Measurements from ENCODE around the gene CYP11A1. TPM values are rescaled to one million over a fixed set of nuclear protein-coding genes. Genes with fewer than 3 reads are reported as not detected.

CYP11A1 gene
- total RNA-seq, 2 experiments from 2014 or later: 0.29 TPM; not detected in 1

GRCh38 chr15:74322558-74323180 lies 44.8 kb downstream of the CYP11A1 start:
- DNase-seq: peak; percentile 70
- no peak overlapping the region for H3K27ac Mint-ChIP-seq
- H3K4me3 Mint-ChIP-seq: no peak overlapping the region
- H3K36me3 Mint-ChIP-seq: no peaks in the 10 kb centered on the region
- CTCF ChIA-PET: interaction anchor here (0.5 to 3.9 kb wide), 21 partner anchors 8 to 1164 kb away, joined by 3 to 32 read pairs (median 4); partner anchors contain the start of gene ISLR2
- intact Hi-C loops (cut with micrococcal nuclease): loop anchor here (2.0 to 5.0 kb wide), 3 partner anchors 194 to 350 kb away; no protein-coding TSS in a partner anchor
- H3K9me3 Mint-ChIP-seq: no peaks in the 10 kb centered on the region
- H3K4me1 Mint-ChIP-seq (ENCODE audit: low read depth): no peaks in the 10 kb centered on the region
- POLR2A ChIA-PET: interaction anchor here (1.0 kb wide), 1 partner anchor 194 kb away, joined by 3 read pairs; no protein-coding TSS in a partner anchor
- H3K27me3 Mint-ChIP-seq: no peaks in the 10 kb centered on the region

- Mint-ChIP-seq H3K4me3 (no peak overlapping the region), H3K9me3 (no peaks in the 10 kb centered on the region), H3K36me3 (no peaks in the 10 kb centered on the region), H3K4me1 (ENCODE audit: low read depth) (peaks cover 2% of the 10 kb centered on the region), H3K27me3 (no peaks in the 10 kb centered on the region), H3K27ac (no peak overlapping the region)
- intact Hi-C loops (cut with micrococcal nuclease): loop anchor here (5.0 kb wide), 1 partner anchor 268 kb away; no protein-coding TSS in a partner anchor
- DNase-seq: peak; percentile 36
- POLR2A ChIA-PET: no interaction called here
- CTCF ChIA-PET: interaction anchor here (0.6 to 3.9 kb wide), 12 partner anchors 10 to 348 kb away, joined by 3 to 32 read pairs (median 4); partner anchors contain the start of gene ISLR2
Observed at GRCh38 chr15:74320352-74321247, 46.8 kb downstream of the CYP11A1 start.

GRCh38 chr15:74319596-74320351 lies 47.7 kb downstream of the CYP11A1 start:
- no peak overlapping the region for H3K27ac Mint-ChIP-seq
- H3K9me3 Mint-ChIP-seq: no peaks in the 10 kb centered on the region
- H3K36me3 Mint-ChIP-seq: no peaks in the 10 kb centered on the region
- DNase-seq: no peak
- no peak overlapping the region for H3K4me3 Mint-ChIP-seq
- no peaks in the 10 kb centered on the region for H3K27me3 Mint-ChIP-seq
- ChIA-PET CTCF (interaction anchor here (0.9 to 3.9 kb wide), 6 partner anchors 11 to 347 kb away, joined by 3 to 19 read pairs (median 6); no protein-coding TSS in a partner anchor), POLR2A (no interaction called here)
- peaks cover 10% of the 10 kb centered on the region for H3K4me1 Mint-ChIP-seq (ENCODE audit: low read depth)
- intact Hi-C loops (cut with micrococcal nuclease): loop anchor here (5.0 kb wide), 1 partner anchor 267 kb away; no protein-coding TSS in a partner anchor

GRCh38 chr15:74319138-74319460 lies 48.3 kb downstream of the CYP11A1 start:
- H3K4me3 Mint-ChIP-seq: no peak overlapping the region
- no peaks in the 10 kb centered on the region for H3K36me3 Mint-ChIP-seq
- H3K27me3 Mint-ChIP-seq: no peaks in the 10 kb centered on the region
- H3K9me3 Mint-ChIP-seq: no peaks in the 10 kb centered on the region
- intact Hi-C loops (cut with micrococcal nuclease): no loop called here
- POLR2A ChIA-PET: no interaction called here
- CTCF ChIA-PET: interaction anchor here (0.9 to 2.3 kb wide), 4 partner anchors 11 to 346 kb away, joined by 3 to 10 read pairs (median 6); no protein-coding TSS in a partner anchor
- no peak overlapping the region for H3K27ac Mint-ChIP-seq
- H3K4me1 Mint-ChIP-seq (ENCODE audit: low read depth): peaks cover 13% of the 10 kb centered on the region
- DNase-seq: no peak

GRCh38 chr15:74318376-74319137 lies 48.9 kb downstream of the CYP11A1 start:
- Mint-ChIP-seq H3K27me3 (no peaks in the 10 kb centered on the region), H3K4me1 (ENCODE audit: low read depth) (peaks cover 13% of the 10 kb centered on the region), H3K27ac (no peak overlapping the region), H3K4me3 (no peak overlapping the region), H3K36me3 (no peaks in the 10 kb centered on the region), H3K9me3 (no peaks in the 10 kb centered on the region)
- CTCF ChIA-PET: interaction anchor here (0.9 to 1.9 kb wide), 3 partner anchors 11 to 264 kb away, joined by 3 to 10 read pairs (median 5); no protein-coding TSS in a partner anchor
- intact Hi-C loops (cut with micrococcal nuclease): no loop called here
- DNase-seq: no peak
- POLR2A ChIA-PET: no interaction called here

GRCh38 chr15:74317820-74318375 lies 49.5 kb downstream of the CYP11A1 start:
- no peaks in the 10 kb centered on the region for H3K36me3 Mint-ChIP-seq
- no peaks in the 10 kb centered on the region for H3K27me3 Mint-ChIP-seq
- no peak for DNase-seq
- H3K4me1 Mint-ChIP-seq (ENCODE audit: low read depth): peaks cover 13% of the 10 kb centered on the region
- H3K9me3 Mint-ChIP-seq: no peaks in the 10 kb centered on the region
- intact Hi-C loops (cut with micrococcal nuclease): no loop called here
- CTCF ChIA-PET: interaction anchor here (1.9 kb wide), 1 partner anchor 10 kb away, joined by 5 read pairs; no protein-coding TSS in a partner anchor
- no peak overlapping the region for H3K27ac Mint-ChIP-seq
- no peak overlapping the region for H3K4me3 Mint-ChIP-seq
- POLR2A ChIA-PET: no interaction called here

- Mint-ChIP-seq H3K27ac (no peak overlapping the region), H3K36me3 (no peaks in the 10 kb centered on the region), H3K9me3 (no peaks in the 10 kb centered on the region), H3K4me3 (no peak overlapping the region), H3K27me3 (no peaks in the 10 kb centered on the region), H3K4me1 (ENCODE audit: low read depth) (peaks cover 13% of the 10 kb centered on the region)
- POLR2A ChIA-PET: no interaction called here
- no peak for DNase-seq
- intact Hi-C loops (cut with micrococcal nuclease): no loop called here
- CTCF ChIA-PET: no interaction called here
Observed at GRCh38 chr15:74316141-74316540, 51.3 kb downstream of the CYP11A1 start.

- H3K27me3 Mint-ChIP-seq: no peaks in the 10 kb centered on the region
- CTCF ChIA-PET: no interaction called here
- POLR2A ChIA-PET: no interaction called here
- H3K27ac Mint-ChIP-seq: peak overlapping the region; percentile 5
- no peaks in the 10 kb centered on the region for H3K9me3 Mint-ChIP-seq
- intact Hi-C loops (cut with micrococcal nuclease): no loop called here
- DNase-seq: peak; percentile 41
- H3K4me3 Mint-ChIP-seq: no peak overlapping the region
- no peaks in the 10 kb centered on the region for H3K36me3 Mint-ChIP-seq
- peaks cover 13% of the 10 kb centered on the region for H3K4me1 Mint-ChIP-seq (ENCODE audit: low read depth)
Observed at GRCh38 chr15:74315626-74316025, 51.8 kb downstream of the CYP11A1 start.

- Mint-ChIP-seq H3K9me3 (no peaks in the 10 kb centered on the region), H3K4me3 (no peak overlapping the region), H3K4me1 (ENCODE audit: low read depth) (peaks cover 13% of the 10 kb centered on the region), H3K36me3 (no peaks in the 10 kb centered on the region), H3K27me3 (no peaks in the 10 kb centered on the region), H3K27ac (peak overlapping the region; percentile 5)
- intact Hi-C loops (cut with micrococcal nuclease): no loop called here
- peak; percentile 47 for DNase-seq
- CTCF ChIA-PET: no interaction called here
- POLR2A ChIA-PET: no interaction called here
Observed at GRCh38 chr15:74314795-74315438, 52.5 kb downstream of the CYP11A1 start.

GRCh38 chr15:74313889-74314288 lies 53.6 kb downstream of the CYP11A1 start:
- Mint-ChIP-seq H3K4me1 (ENCODE audit: low read depth) (peaks cover 13% of the 10 kb centered on the region), H3K4me3 (no peak overlapping the region), H3K27ac (no peak overlapping the region), H3K9me3 (no peaks in the 10 kb centered on the region), H3K27me3 (no peaks in the 10 kb centered on the region), H3K36me3 (no peaks in the 10 kb centered on the region)
- ChIA-PET POLR2A (no interaction called here), CTCF (no interaction called here)
- DNase-seq: no peak
- intact Hi-C loops (cut with micrococcal nuclease): no loop called here
